ENCODE data around the gene SYNRG.

DNA sequence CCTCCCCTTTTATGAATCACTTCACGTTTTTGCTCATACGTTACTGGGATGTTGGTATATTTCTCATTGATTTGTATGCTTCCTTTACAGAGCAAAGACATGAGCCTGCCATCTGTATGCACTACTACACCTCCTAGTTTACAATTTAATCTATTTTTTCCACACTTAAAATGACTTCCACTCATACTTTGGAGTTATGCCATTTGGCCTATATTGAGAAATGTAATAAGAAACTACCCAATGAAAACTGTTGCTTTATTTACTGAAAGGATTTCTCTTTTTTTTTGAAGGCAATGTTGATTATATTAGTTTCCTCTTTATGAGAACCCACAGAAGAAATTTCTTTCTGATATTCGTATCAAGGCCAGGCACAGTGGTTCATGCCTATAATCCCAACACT, 76.5 kb downstream of the SYNRG start:
- TF ChIP-seq CREB1 (IDR thresholded peaks at IDR 0.05; ENCODE audit: low read depth) (no peak), TAF1 (IDR thresholded peaks at IDR 0.05; ENCODE audit: low read depth) (no peak), EP300 (IDR thresholded peaks at IDR 0.05; ENCODE audit: borderline replicate concordance) (no peak), ZBTB7A (IDR thresholded peaks at IDR 0.05; ENCODE audit: low read depth) (no peak), TCF12 (IDR thresholded peaks at IDR 0.05; ENCODE audit: low read depth) (no peak), CEBPB (IDR thresholded peaks at IDR 0.05) (no peak), YY1 (IDR thresholded peaks at IDR 0.05; ENCODE audit: low read depth) (no peak), NFIC (IDR thresholded peaks at IDR 0.05) (no peak), RAD21 (IDR thresholded peaks at IDR 0.05; ENCODE audit: low read depth) (no peak)
- TF ChIP-seq, protein P1, sequence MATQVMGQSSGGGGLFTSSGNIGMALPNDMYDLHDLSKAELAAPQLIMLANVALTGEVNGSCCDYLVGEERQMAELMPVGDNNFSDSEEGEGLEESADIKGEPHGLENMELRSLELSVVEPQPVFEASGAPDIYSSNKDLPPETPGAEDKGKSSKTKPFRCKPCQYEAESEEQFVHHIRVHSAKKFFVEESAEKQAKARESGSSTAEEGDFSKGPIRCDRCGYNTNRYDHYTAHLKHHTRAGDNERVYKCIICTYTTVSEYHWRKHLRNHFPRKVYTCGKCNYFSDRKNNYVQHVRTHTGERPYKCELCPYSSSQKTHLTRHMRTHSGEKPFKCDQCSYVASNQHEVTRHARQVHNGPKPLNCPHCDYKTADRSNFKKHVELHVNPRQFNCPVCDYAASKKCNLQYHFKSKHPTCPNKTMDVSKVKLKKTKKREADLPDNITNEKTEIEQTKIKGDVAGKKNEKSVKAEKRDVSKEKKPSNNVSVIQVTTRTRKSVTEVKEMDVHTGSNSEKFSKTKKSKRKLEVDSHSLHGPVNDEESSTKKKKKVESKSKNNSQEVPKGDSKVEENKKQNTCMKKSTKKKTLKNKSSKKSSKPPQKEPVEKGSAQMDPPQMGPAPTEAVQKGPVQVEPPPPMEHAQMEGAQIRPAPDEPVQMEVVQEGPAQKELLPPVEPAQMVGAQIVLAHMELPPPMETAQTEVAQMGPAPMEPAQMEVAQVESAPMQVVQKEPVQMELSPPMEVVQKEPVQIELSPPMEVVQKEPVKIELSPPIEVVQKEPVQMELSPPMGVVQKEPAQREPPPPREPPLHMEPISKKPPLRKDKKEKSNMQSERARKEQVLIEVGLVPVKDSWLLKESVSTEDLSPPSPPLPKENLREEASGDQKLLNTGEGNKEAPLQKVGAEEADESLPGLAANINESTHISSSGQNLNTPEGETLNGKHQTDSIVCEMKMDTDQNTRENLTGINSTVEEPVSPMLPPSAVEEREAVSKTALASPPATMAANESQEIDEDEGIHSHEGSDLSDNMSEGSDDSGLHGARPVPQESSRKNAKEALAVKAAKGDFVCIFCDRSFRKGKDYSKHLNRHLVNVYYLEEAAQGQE (IDR thresholded peaks at IDR 0.05; ENCODE audit: low read depth): no peak
- TF ChIP-seq, protein P2, sequence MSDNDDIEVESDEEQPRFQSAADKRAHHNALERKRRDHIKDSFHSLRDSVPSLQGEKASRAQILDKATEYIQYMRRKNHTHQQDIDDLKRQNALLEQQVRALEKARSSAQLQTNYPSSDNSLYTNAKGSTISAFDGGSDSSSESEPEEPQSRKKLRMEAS (IDR thresholded peaks at IDR 0.05): no peak
